ENCODE measurements around the gene FNTB. TPM values are rescaled to one million over a fixed set of nuclear protein-coding genes. Genes with fewer than 3 reads are reported as not detected.

FNTB gene
- total and polyA plus RNA-seq, 2 of the 13 experiments (the other 11 are each of a cell fraction or from before 2014, with no cell fraction given) = 23.6 to 28.5 TPM

DNA sequence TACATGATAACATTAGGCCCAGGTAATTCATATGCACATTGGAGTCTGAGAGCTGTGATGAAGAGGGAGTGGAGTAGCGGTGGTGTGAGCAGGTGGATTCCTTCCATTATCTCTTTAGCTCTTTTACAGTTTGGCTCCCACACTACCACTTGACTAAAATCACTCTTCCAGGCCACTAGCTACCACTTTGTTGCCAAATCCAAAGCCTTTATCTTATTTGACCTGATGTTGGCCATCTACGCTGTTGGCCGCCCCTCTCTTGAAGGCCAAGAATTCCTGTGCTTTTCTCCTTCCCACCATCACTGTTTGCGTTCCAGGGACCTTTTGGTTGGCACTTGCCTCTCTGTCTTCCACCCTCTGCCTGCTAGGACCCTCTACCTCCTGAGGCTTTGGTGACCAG lies 119.6 kb downstream of the FNTB start:
- 68% methylated on average over 4 of the region's 4 CpGs for WGBS (ENCODE audit: low lambda C conversion rate)
- TF ChIP-seq, protein P1, sequence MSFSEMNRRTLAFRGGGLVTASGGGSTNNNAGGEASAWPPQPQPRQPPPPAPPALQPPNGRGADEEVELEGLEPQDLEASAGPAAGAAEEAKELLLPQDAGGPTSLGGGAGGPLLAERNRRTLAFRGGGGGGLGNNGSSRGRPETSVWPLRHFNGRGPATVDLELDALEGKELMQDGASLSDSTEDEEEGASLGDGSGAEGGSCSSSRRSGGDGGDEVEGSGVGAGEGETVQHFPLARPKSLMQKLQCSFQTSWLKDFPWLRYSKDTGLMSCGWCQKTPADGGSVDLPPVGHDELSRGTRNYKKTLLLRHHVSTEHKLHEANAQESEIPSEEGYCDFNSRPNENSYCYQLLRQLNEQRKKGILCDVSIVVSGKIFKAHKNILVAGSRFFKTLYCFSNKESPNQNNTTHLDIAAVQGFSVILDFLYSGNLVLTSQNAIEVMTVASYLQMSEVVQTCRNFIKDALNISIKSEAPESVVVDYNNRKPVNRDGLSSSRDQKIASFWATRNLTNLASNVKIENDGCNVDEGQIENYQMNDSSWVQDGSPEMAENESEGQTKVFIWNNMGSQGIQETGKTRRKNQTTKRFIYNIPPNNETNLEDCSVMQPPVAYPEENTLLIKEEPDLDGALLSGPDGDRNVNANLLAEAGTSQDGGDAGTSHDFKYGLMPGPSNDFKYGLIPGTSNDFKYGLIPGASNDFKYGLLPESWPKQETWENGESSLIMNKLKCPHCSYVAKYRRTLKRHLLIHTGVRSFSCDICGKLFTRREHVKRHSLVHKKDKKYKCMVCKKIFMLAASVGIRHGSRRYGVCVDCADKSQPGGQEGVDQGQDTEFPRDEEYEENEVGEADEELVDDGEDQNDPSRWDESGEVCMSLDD (CRISPR knock-in tag; IDR thresholded peaks at IDR 0.05; ENCODE audit: borderline replicate concordance) = no peak
- TF ChIP-seq ZBTB7A (CRISPR knock-in tag; IDR thresholded peaks at IDR 0.05) (no peak), MXD3 (CRISPR knock-in tag; IDR thresholded peaks at IDR 0.05) (no peak), NCOA5 (CRISPR knock-in tag; IDR thresholded peaks at IDR 0.05) (no peak)
- Histone ChIP-seq H4K20me1 (ENCODE audit: insufficient read depth, low read length) (no peaks in the 10 kb centered on the region), H3K4me1 (ENCODE audit: insufficient read depth, low read length) (peaks cover 14% of the 10 kb centered on the region), H2AFZ (ENCODE audit: low read length) (no peak overlapping the region), H3K79me2 (ENCODE audit: insufficient read depth, low read length) (peaks cover 1% of the 10 kb centered on the region), H3K36me3 (replicated peaks in 1 of 2; ENCODE audit: control insufficient read depth in 1 of 2, insufficient read depth in 2 of 2, low read length in 2 of 2) (no peaks in the 10 kb centered on the region), H3K9ac (ENCODE audit: insufficient read depth, low read depth, low read length) (no peak overlapping the region), H3K27ac (ENCODE audit: extremely low read length, insufficient read depth, low read length) (no peak overlapping the region), H3K27me3 (ENCODE audit: control insufficient read depth in 1 of 2, insufficient read depth in 2 of 2, low read length in 2 of 2) (no peaks in the 10 kb centered on the region; a peak in 1 of 5 replicates), H3K4me2 (ENCODE audit: low read depth, low read length) (no peak overlapping the region), H3K4me3 (replicated peaks in 1 of 3; ENCODE audit: insufficient read depth in 1 of 3, low read depth in 2 of 3, low read length in 3 of 3) (no peak overlapping the region), H3K9me3 (ENCODE audit: low read length) (no peaks in the 10 kb centered on the region)
- BruUV-seq (replicated peaks) = no TSS peak
- DNase-seq (ENCODE audit: low spot score) = no peak
- in situ Hi-C loops (cut with HindIII; ENCODE audit: extremely low pct_ligation_motif_present, low pct_unique_long_range_greater_than_20kb) = no loop called here
- FAIRE-seq = no peak
- intact Hi-C loops (cut with micrococcal nuclease; ENCODE audit: unreplicated experiment) = no loop called here
- CTCF ChIA-PET (ENCODE audit: low intra/inter-chr PET ratio, low total read pairs) = no interaction called here
- POLR2A ChIA-PET = no interaction called here
- no peak for ATAC-seq

DNA sequence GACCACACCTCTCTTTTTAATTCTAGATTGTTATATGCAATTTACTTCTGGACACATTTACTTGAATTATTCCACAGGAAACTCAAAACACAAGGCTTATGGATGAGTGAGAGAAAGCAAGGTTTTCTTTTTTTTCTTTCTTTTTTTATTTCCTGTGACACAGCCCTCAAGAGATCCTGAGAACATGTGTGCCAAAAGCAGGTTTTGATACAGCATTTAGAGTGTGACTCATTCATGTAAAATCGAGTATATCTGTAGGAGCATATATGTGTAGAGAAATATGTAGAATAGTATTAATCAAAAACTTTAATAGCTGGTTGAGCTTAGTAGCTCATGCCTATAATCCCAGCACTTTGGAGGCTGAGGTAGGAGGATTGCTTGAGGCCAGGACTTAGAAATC lies 120.0 kb downstream of the FNTB start:
- POLR2A ChIA-PET = no interaction called here
- H3K9ac ChIP-seq (ENCODE audit: insufficient read depth, low read depth, low read length) = no peak overlapping the region
- no peak overlapping the region for H3K4me3 ChIP-seq (replicated peaks in 1 of 3; ENCODE audit: insufficient read depth in 1 of 3, low read depth in 2 of 3, low read length in 3 of 3)
- in situ Hi-C loops (cut with HindIII; ENCODE audit: extremely low pct_ligation_motif_present, low pct_unique_long_range_greater_than_20kb) (no loop called here), intact Hi-C loops (cut with micrococcal nuclease; ENCODE audit: unreplicated experiment) (no loop called here)
- FAIRE-seq (no peak), ATAC-seq (no peak), DNase-seq (ENCODE audit: low spot score) (no peak)
- peaks cover 14% of the 10 kb centered on the region for H3K4me1 ChIP-seq (ENCODE audit: insufficient read depth, low read length)
- no peak overlapping the region for H3K27ac ChIP-seq (ENCODE audit: extremely low read length, insufficient read depth, low read length)
- H3K27me3 ChIP-seq (ENCODE audit: control insufficient read depth in 1 of 2, insufficient read depth in 2 of 2, low read length in 2 of 2) = no peaks in the 10 kb centered on the region; a peak in 1 of 5 replicates
- no peaks in the 10 kb centered on the region for H3K9me3 ChIP-seq (ENCODE audit: low read length)
- H3K79me2 ChIP-seq (ENCODE audit: insufficient read depth, low read length) = no peaks in the 10 kb centered on the region
- no peaks in the 10 kb centered on the region for H3K36me3 ChIP-seq (replicated peaks in 1 of 2; ENCODE audit: control insufficient read depth in 1 of 2, insufficient read depth in 2 of 2, low read length in 2 of 2)
- WGBS (ENCODE audit: low lambda C conversion rate) = 0% methylated on average over 1 of the region's 1 CpG
- no peaks in the 10 kb centered on the region for H4K20me1 ChIP-seq (ENCODE audit: insufficient read depth, low read length)
- TF ChIP-seq ZNF20 (CRISPR knock-in tag; IDR thresholded peaks at IDR 0.05) (no peak), FOXO1 (CRISPR knock-in tag; IDR thresholded peaks at IDR 0.05) (no peak), MEIS2 (CRISPR knock-in tag; IDR thresholded peaks at IDR 0.05) (no peak), THRA (CRISPR knock-in tag; IDR thresholded peaks at IDR 0.05; ENCODE audit: borderline replicate concordance) (no peak), ZFY (CRISPR knock-in tag; IDR thresholded peaks at IDR 0.05) (no peak), MED8 (CRISPR knock-in tag; IDR thresholded peaks at IDR 0.05; ENCODE audit: insufficient replicate concordance) (no peak), RBFOX2 (IDR thresholded peaks at IDR 0.05; ENCODE audit: low read depth, low read length) (no peak)
- TF ChIP-seq, protein P1 (CRISPR knock-in tag; IDR thresholded peaks at IDR 0.05; ENCODE audit: borderline replicate concordance) = no peak
- CTCF ChIA-PET (ENCODE audit: low intra/inter-chr PET ratio, low total read pairs) = no interaction called here
- no peak overlapping the region for H2AFZ ChIP-seq (ENCODE audit: low read length)
- no peak overlapping the region for H3K4me2 ChIP-seq (ENCODE audit: low read depth, low read length)
- no TSS peak for BruUV-seq (replicated peaks)
